Inferior parietal cortex (tissue), 1 donor: ENCODE results near the gene RAB31.

Experiments used
- DNase-seq: peaks from one replicate; pipeline ENCODE4 v3.0.0-alpha.2; 2016; ENCODE audit errors: extremely low spot score

The RAB31 gene

GRCh38 chr18:9818423-9818734 lies 110.3 kb downstream of the RAB31 start:
- DNase-seq: no peak

GRCh38 chr18:9820127-9820526 lies 112.0 kb downstream of the RAB31 start:
- no peak for DNase-seq

GRCh38 chr18:9820719-9821118 lies 112.6 kb downstream of the RAB31 start:
- DNase-seq: no peak

- no peak for DNase-seq
These were observed 114.6 kb downstream of the RAB31 start for GRCh38 chr18:9822587-9823185.

GRCh38 chr18:9823805-9824473 lies 115.8 kb downstream of the RAB31 start:
- no peak for DNase-seq

- DNase-seq: no peak
These were observed 116.4 kb downstream of the RAB31 start for GRCh38 chr18:9824474-9824832.

GRCh38 chr18:9824952-9825371 lies 116.9 kb downstream of the RAB31 start:
- DNase-seq: no peak

GRCh38 chr18:9825571-9826073 lies 117.5 kb downstream of the RAB31 start:
- peak; percentile 63 for DNase-seq

GRCh38 chr18:9826685-9827084 lies 118.6 kb downstream of the RAB31 start:
- DNase-seq: no peak

- no peak for DNase-seq
These were observed 119.2 kb downstream of the RAB31 start for GRCh38 chr18:9827211-9827792.

- DNase-seq: peak; percentile 53
These were observed 119.8 kb downstream of the RAB31 start for GRCh38 chr18:9827793-9828505.

GRCh38 chr18:9828506-9829396 lies 120.7 kb downstream of the RAB31 start:
- no peak for DNase-seq

- no peak for DNase-seq
These were observed 121.3 kb downstream of the RAB31 start for GRCh38 chr18:9829397-9829712.

- DNase-seq: no peak
These were observed 123.1 kb downstream of the RAB31 start for GRCh38 chr18:9831036-9831722.

GRCh38 chr18:9831723-9832199 lies 123.7 kb downstream of the RAB31 start:
- no peak for DNase-seq

GRCh38 chr18:9832871-9833270 lies 124.8 kb downstream of the RAB31 start:
- no peak for DNase-seq

- no peak for DNase-seq
These were observed 126.5 kb downstream of the RAB31 start for GRCh38 chr18:9834551-9834950.

GRCh38 chr18:9835113-9835755 lies 127.1 kb downstream of the RAB31 start:
- no peak for DNase-seq

- DNase-seq: no peak
These were observed 127.7 kb downstream of the RAB31 start for GRCh38 chr18:9835825-9836224.

GRCh38 chr18:9838144-9838877 lies 130.2 kb downstream of the RAB31 start:
- DNase-seq: no peak
